ENCODE results near the gene ZNF471.

The ZNF471 gene

GRCh38 chr19:56573914-56574313 lies 66.3 kb downstream of the ZNF471 start:
- no peak for DNase-seq (ENCODE audit: low read depth)

- no peak for DNase-seq (ENCODE audit: low read depth)
These were observed 70.3 kb downstream of the ZNF471 start for GRCh38 chr19:56577719-56578602.

Data from stimulated activated CD8-positive, alpha-beta memory T cell treated with anti-CD3 and anti-CD28 coated beads, Interleukin-12 subunit alpha, Interleukin-12 subunit beta, amount 100 ng/mL, for 4 hours (primary cell).